ENCODE data around the gene DNAJC15. TPM values are rescaled to one million over a fixed set of nuclear protein-coding genes. Genes with fewer than 3 reads are reported as not detected.
"Not testable (repeated sequence)": the region's sequence is repeated elsewhere in the genome, so short reads cannot be mapped to it uniquely, and the experiment has no call there.

The DNAJC15 gene
- total RNA-seq, 1 donor from 2014 or later = 17.0 TPM

DNA sequence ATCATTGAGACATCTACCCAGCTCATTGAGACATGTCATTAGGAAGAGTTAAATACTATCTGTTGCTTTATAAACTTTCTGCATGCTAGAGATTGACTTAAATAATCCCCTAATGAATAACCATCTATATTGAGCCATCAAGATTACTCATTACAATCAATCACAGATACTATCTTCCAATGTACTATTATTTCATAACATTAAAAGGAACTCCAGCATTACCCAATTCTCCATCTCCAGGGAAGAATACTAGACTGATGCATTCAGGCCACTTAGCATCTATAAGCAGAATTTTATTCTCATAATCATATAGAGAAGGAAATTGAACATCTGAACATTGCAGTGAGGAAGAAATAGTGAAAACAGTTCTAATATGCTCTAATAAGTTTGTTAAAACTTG lies 39.4 kb upstream of the DNAJC15 start:
- no peak overlapping the region for H3K4me3 ChIP-seq
- no peak for DNase-seq

DNA sequence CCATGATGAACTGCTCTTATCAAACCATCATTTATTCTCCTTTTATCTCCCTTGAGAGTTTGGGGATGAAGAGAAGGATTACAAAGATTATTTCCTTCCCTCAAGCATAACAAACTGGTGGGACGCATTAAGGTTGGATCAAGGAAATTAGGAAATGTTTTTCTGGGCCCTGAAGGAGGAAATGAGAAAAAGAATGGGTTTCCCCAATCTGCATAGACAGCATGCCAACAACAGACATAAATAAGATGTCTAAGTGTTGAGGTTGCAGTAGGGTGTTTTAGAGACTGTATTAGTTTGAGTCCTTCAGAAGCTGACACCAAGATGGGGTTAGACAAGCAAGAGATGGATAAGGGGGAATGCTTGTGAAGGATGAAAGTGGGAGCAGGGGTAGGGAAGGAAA lies 38.7 kb upstream of the DNAJC15 start:
- H3K36me3 ChIP-seq = no peaks in the 10 kb centered on the region
- no peaks in the 10 kb centered on the region for H3K9me3 ChIP-seq
- DNase-seq (no peak), ATAC-seq (no peak)
- H3K4me1 ChIP-seq = peaks cover 21% of the 10 kb centered on the region
- H3K4me3 ChIP-seq = no peak overlapping the region
- no peaks in the 10 kb centered on the region for H3K27me3 ChIP-seq (ENCODE audit: low read depth)
- intact Hi-C loops (cut with DNase I) = no loop called here
- TF ChIP-seq, protein P1, sequence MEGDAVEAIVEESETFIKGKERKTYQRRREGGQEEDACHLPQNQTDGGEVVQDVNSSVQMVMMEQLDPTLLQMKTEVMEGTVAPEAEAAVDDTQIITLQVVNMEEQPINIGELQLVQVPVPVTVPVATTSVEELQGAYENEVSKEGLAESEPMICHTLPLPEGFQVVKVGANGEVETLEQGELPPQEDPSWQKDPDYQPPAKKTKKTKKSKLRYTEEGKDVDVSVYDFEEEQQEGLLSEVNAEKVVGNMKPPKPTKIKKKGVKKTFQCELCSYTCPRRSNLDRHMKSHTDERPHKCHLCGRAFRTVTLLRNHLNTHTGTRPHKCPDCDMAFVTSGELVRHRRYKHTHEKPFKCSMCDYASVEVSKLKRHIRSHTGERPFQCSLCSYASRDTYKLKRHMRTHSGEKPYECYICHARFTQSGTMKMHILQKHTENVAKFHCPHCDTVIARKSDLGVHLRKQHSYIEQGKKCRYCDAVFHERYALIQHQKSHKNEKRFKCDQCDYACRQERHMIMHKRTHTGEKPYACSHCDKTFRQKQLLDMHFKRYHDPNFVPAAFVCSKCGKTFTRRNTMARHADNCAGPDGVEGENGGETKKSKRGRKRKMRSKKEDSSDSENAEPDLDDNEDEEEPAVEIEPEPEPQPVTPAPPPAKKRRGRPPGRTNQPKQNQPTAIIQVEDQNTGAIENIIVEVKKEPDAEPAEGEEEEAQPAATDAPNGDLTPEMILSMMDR (IDR thresholded peaks at IDR 0.05) = no peak
- H3K27ac ChIP-seq = peak overlapping the region; percentile 3

More for the DNA sequence above, 39.4 kb upstream of the DNAJC15 start:
- Histone ChIP-seq H3K9me3 (no peaks in the 10 kb centered on the region), H3K27me3 (ENCODE audit: low read depth) (no peaks in the 10 kb centered on the region), H3K27ac (no peak overlapping the region), H3K36me3 (no peaks in the 10 kb centered on the region), H3K4me1 (peaks cover 21% of the 10 kb centered on the region)
- no peak for ATAC-seq
- intact Hi-C loops (cut with DNase I) = no loop called here
- TF ChIP-seq, protein P1 (IDR thresholded peaks at IDR 0.05) = no peak

DNA sequence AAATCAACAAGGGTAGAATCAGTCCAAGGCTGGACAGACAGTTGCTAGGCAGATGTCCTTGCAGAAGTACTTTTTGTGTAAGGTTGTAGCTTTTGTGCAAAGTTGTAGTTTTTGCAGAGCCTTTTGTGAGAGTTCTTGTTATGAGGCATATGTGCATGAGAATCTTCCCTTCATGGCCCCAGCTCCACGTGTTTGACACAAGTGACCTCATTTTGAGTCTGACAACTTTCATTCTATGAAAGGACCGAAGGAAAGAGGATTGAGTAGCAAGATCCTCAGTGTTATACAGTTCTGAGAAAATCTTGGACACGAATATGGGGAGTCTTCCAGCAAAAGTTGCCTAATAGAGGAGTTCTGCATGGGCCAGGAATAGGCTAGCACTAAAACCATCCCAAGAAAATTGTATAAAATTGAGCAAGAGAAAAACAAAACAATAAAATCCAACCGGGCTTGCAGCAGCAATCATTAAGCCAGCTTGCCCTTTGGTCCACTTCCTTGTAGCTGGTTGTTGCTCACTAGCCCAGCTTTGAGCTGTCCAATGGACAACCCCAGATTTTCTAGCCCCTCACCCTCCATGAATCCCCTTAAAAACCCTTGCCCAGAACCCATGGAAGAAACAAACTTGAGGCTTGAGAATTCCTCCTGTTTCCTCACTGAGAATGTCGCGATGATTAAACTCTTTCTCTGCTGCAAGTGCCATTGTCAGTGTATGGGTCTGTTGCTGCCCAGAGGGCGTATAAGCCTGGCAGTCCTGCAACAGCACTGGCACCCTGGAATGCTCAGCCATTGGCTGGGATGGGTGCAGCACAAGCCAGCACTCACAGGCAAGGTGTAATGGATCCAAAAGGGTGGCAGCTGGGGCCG lies 37.8 kb upstream of the DNAJC15 start:
- H3K27ac ChIP-seq = peak overlapping the region; percentile 46
- H3K36me3 ChIP-seq = no peaks in the 10 kb centered on the region
- TF ChIP-seq, protein P1 (IDR thresholded peaks at IDR 0.05) = no peak
- intact Hi-C loops (cut with DNase I) = no loop called here
- ATAC-seq = no peak
- no peaks in the 10 kb centered on the region for H3K9me3 ChIP-seq
- peaks cover 30% of the 10 kb centered on the region for H3K4me1 ChIP-seq
- no peaks in the 10 kb centered on the region for H3K27me3 ChIP-seq (ENCODE audit: low read depth)
- no peak overlapping the region for H3K4me3 ChIP-seq
- no peak for DNase-seq

DNA sequence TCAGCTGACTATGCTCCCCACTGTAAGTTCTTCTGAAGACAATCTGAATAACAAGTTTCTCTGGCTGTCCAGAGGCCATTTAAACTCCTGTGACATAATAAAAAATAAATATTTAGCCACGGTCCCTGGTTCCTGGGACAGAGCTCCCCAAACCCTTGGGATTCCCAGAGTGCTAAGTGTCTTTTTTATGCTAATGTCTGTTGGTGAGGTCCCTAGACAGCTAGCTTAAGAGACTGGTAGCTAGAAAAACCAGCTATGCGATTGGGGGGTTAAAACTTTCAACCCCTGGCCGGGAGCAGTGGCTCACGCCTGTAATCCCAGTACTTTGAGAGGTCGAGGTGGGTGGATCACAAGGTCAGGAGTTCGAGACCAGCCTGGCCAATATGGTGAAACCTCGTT lies 37.2 kb upstream of the DNAJC15 start:
- H3K36me3 ChIP-seq = no peaks in the 10 kb centered on the region
- H3K9me3 ChIP-seq = no peaks in the 10 kb centered on the region
- no peak for DNase-seq
- no peak for ATAC-seq
- peaks cover 35% of the 10 kb centered on the region for H3K4me1 ChIP-seq
- intact Hi-C loops (cut with DNase I) = no loop called here
- H3K27ac ChIP-seq = peak overlapping the region; percentile 46
- no peaks in the 10 kb centered on the region for H3K27me3 ChIP-seq (ENCODE audit: low read depth)
- H3K4me3 ChIP-seq = no peak overlapping the region
- TF ChIP-seq, protein P1 (IDR thresholded peaks at IDR 0.05) = no peak

DNA sequence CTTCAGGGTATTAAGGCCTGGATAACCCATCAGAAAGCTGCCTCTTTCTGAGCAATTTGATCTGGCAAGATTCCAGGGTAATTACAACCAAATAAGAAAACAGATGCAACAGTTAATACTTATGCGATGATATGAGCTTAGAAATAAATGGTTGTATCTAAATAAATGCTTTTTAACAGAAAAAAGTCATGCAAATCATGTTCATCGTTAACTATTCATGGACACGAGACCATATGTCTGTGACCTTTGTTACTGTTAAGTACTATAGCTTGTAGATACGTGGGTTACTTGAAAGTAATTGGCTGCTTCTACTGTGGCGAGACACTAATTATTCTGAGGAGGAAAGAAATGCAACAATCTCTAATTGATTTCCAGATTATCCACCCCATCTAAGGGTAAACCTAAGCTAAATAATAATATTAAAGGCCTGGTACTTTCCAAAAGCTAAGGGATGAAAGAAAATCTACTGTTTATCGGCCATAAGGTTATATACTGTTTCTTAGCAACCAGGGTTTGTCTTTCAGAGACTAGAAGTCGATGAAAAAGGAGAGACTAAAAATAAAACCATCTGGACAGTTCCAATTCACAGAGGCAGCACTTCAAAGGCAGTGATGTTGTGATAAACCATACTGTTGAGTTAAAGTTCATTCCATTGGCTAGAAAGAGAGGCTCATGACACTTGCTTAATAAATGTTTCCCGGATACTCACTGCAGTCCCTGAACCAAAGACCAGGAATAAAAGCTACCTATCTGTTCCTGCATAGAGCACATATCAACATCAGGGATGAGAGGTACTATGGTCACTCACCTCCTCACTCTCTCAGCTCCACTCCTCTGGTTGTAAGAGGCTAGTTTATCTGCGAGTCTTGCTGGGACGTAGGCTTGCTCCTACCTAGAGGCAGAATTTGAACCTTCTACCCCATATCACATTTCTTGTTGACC lies 32.8 kb upstream of the DNAJC15 start:
- Histone ChIP-seq H3K4me3 (peak overlapping the region; percentile 76), H3K4me1 (peaks cover 22% of the 10 kb centered on the region), H3K27ac (peak overlapping the region; percentile 95), H3K27me3 (ENCODE audit: low read depth) (no peaks in the 10 kb centered on the region), H3K9me3 (no peaks in the 10 kb centered on the region), H3K36me3 (no peaks in the 10 kb centered on the region)
- no peak for DNase-seq
- ATAC-seq = peak in 1 of 2 donors; percentile 16
- intact Hi-C loops (cut with DNase I) = no loop called here
- TF ChIP-seq, protein P1 (IDR thresholded peaks at IDR 0.05) = no peak

DNA sequence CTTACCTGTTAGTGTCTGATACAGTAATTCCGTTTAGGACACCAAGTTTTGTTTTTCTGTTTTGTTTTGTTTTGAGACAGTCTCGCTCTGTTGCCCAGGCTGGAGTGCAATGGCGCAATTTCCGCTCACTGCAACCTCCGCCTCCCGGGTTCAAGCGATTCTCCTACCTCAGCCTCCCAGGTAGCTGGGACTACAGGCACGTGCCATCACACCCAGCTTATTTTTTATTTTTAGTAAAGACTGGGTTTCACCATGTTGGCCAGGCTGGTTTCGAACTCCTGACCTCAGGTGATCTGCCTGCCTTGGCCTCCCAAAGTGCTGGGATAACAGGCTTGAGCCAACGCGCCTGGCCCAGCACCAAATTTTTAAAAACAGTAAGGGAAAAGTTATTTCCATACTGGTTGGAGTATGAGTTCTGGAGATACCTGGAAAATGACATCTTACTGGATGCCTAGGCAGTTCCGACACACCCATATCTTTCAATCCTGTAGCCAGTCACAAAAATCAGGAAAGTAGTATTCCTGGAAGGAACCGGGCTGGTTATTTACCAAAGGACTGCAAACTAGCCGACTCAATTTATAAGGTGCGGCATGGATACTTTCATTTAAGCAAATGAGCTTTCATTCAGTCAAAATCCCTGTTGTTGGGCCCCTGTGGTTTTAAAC lies 32.0 kb upstream of the DNAJC15 start:
- ATAC-seq = peak in 1 of 2 donors; percentile 27
- intact Hi-C loops (cut with DNase I); H3K36me3 ChIP-seq; H3K27me3 ChIP-seq (ENCODE audit: low read depth); DNase-seq; H3K9me3 ChIP-seq: not testable (repeated sequence)
- Histone ChIP-seq H3K4me1 (peaks cover 16% of the 10 kb centered on the region), H3K27ac (peak overlapping the region; percentile 95), H3K4me3 (peak overlapping the region; percentile 76)
